Measurements from ENCODE around the gene LYPD6B.

DNA sequence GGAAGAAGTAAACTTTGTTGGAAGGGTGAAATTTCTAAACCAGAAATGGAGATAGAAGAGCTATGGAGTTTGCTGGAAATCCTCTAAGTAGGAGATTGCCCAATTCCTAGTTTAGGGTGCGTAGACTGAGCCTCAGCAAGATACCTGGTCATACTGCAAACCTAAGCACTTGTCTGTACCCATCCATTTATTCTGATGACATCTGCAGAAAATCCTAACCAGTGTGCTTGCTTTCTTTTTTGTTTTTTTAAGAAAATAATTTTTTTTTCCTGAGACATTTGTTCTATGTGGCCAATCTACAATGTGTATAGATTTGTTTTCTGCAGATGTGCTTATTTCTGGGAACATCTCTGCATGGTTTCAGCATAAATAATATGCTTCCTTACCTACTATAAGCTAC, 144.7 kb downstream of the LYPD6B start:
- no peak for TF ChIP-seq EZH2 (IDR thresholded peaks at IDR 0.05; ENCODE audit: borderline replicate concordance, low read length)
- TF ChIP-seq, protein P1, sequence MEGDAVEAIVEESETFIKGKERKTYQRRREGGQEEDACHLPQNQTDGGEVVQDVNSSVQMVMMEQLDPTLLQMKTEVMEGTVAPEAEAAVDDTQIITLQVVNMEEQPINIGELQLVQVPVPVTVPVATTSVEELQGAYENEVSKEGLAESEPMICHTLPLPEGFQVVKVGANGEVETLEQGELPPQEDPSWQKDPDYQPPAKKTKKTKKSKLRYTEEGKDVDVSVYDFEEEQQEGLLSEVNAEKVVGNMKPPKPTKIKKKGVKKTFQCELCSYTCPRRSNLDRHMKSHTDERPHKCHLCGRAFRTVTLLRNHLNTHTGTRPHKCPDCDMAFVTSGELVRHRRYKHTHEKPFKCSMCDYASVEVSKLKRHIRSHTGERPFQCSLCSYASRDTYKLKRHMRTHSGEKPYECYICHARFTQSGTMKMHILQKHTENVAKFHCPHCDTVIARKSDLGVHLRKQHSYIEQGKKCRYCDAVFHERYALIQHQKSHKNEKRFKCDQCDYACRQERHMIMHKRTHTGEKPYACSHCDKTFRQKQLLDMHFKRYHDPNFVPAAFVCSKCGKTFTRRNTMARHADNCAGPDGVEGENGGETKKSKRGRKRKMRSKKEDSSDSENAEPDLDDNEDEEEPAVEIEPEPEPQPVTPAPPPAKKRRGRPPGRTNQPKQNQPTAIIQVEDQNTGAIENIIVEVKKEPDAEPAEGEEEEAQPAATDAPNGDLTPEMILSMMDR (IDR thresholded peaks at IDR 0.05; ENCODE audit: low read length): no peak

Data from OCI-LY1 (cell line).